Stimulated activated CD4-positive, alpha-beta T cell treated with anti-CD3 and anti-CD28 coated beads, Interleukin-12 subunit alpha, Interleukin-12 subunit beta, amount 100 ng/mL, for 24 hours (primary cell): Measurements from ENCODE around the gene ELANE.
"Not testable (repeated sequence)": the region's sequence is repeated elsewhere in the genome, so short reads cannot be mapped to it uniquely, and the experiment has no call there.

ENCODE experiments used
- DNase-seq, 2 experiments: peaks; one replicate each; pipeline ENCODE4 v3.0.0-alpha.2; 2020; ENCODE audit warnings: low read depth in 2 of 2

ELANE gene

GRCh38 chr19:814152-815078, 37.7 kb upstream of the ELANE start:
- DNase-seq = no peak

DNA sequence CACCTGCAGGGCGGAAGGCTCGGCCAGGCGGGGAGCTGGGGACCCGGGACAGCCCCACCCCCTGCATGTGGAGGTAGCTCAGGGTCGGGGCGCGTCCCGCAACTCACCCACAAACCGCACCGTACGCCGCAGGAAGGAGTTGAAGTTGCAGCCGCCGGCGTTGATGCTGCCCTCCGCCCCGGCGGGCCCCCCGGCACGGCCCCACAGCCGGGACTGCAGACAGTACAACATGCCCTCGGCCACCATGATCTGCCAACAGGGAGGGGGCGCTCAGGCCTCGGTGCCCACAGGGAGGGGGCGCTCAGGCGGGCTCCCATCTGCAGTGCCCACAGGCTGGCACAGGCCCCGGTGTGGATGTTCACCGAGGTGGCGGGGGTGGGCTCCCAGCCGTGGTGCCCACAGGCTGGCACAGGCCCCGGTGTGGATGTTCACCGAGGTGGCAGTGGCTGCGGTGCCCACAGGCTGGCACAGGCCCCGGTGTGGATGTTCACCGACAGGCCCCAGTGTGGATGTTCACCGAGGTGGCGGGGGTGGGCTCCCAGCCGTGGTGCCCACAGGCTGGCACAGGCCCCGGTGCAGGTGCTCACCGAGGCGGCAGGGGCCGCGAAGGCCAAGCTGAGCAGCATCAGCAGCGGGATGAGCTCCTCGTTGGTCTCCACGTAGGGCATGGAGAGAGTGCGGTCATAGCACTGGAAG, 36.9 kb upstream of the ELANE start:
- DNase-seq = no peak

DNA sequence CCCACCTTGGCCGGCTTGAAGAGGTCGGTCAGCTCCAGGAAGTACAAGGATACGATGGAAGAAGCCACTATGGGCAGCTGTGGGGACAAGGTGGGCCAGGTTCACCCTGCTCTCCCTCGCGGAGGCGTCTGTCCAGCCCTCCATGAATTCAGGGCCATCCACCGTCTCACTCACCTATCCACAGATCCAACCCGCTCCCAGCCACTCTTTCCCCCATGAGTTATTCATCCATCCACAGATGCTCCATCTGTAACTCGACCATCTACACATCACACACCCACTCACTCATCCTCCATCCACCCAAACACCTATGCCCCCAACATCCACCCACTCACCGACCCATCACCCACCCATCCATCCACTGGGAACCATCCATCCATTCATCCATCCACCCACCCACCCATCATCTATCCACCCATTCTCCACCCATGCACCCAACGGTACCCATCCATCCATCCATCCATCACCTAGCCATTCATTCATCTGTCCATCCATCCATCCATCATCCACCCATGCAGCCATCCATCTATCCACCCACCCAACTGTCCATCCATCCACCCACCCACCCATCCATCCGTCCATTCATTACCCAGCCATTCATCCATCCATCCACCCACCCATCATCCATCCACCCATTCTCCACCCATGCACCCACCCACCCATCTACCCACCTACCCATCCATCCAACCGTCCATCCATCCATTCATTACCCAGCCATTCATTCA, 36.2 kb upstream of the ELANE start:
- no peak for DNase-seq

DNA sequence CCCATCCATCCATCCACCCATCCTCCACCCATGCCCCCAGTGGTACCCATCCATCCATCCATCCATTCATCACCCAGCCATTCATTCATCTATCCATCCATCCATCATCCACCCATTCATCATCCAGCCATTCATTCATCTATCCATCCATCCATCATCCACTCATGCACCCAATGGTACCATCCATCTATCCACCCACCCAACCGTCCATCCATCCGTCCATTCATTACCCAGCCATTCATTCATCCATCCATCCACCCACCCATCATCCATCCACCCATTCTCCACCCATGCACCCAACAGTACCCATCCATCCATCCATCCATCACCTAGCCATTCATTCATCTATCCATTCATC, 35.6 kb upstream of the ELANE start:
- no peak for DNase-seq

DNA sequence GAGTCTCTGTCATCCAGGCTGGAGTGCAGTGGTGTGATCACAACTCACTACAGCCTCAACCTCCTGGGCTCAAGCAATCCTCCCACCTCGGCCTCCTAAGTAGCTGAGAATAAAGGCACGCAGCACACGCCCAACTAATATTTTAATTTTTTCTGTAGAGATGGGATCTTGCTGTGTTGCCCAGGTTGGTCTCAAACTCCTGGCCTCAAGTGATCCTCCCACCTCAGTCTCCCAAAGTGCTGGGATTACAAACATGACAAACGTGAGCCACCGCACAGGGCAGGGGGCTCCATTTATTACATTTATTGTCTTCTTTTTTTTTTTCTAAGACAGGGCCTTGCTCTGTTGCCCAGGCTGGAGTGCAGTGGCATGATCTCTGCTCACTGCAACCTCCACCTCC, 31.9 kb upstream of the ELANE start:
- DNase-seq = not testable (repeated sequence)

DNA sequence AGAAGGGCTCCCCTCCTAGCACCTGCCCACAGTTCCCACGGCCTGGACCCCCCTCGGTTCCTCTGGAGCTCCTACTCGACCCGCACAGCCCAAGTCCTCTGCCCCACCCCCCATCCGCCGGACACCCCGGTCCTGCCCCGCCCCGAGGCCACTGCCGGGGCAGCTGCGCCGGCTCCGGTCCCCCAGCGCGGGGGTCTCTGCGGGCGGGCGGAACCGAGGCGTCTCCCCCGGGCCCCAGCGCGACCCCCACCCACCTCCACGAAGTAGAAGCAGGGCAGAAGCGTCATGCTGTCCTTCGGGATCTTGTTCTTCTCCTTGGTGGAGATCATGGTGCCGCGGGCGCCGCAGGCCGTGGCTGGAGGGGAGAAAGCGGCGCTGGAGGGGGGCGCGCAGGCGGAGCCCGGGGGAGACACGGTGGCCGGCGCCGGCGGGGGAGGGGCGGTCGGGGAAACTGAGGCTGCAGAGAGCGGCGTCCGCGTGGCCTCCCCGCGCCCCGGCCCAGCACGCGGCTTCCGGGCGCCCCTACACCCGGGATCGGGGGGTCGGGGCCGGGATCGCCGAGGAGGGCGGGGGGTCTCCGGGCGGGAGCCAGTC, 30.8 kb upstream of the ELANE start:
- DNase-seq = no peak

DNA sequence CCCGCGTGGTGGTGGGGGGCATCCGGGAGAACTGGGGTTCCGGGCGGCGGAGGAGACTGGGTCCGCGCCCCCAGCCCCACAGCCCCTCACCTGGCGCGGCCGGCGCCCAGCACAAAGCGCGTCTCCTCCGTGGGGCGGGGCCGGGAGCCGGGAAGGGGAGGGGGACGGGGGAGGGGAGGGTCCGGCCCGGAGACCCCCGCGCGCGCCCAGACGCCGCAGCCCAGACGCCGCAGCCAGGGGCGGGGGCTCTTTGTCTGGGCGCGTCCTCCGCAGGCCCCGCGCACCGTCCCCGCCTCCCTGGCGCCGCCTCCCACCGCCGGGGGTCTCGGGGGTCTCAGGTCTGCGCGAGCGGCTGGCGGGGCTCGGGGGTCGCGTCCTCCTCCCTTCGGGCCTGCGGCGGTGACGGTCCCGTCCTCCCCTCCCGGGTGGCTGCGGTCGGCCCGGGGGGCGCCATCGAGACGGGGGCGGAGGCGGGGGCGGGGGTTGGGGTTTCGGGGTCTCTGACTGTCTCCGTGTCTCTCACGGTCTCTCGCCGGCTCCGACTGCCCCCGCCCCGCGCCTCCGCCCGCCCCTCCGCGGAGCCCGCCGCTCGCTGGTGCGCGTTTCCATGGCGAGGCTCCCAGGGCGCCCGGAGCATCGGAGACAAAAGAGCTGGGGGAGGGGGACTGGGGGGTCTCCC, 30.1 kb upstream of the ELANE start, which contains the start of gene PLPPR3:
TSS of gene PLPPR3 (minus strand) at position 131 of the 679 bp plus-strand sequence. CDS start 396 bp downstream, outside the sequence.
- DNase-seq = no peak

DNA sequence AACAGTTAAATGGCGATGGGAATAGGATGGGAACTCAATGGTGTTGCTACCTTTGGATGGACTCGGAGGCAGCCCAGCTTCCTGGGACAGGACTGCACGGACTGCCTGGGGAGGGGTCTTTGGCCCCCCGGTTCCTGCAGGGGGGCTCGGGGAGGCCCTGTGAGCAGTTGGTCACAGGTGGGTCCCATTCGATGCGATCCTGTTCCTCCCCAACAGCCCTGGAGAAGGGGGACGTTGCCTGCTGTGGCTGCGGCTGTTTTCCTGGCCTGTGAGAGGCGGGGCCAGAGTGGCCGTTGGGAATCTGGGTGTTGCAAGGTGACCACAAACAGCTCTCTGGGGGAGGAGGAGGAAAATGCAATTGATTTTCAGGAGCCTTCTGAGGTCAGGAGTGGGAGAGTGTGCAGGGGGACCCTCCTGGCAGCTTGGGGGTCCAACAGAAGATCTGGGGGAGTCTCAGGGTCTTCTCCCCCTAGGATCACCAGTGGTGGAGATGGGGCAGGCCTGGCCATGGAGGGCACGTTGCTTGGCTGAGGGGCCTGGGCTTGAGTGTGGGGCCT, 28.5 kb upstream of the ELANE start:
- DNase-seq = no peak

GRCh38 chr19:824885-825284, 27.2 kb upstream of the ELANE start:
- no peak for DNase-seq

GRCh38 chr19:825897-826644, 26.0 kb upstream of the ELANE start:
- no peak for DNase-seq

- no peak for DNase-seq
Observed at GRCh38 chr19:827314-827709, 24.8 kb upstream of the ELANE start.

DNA sequence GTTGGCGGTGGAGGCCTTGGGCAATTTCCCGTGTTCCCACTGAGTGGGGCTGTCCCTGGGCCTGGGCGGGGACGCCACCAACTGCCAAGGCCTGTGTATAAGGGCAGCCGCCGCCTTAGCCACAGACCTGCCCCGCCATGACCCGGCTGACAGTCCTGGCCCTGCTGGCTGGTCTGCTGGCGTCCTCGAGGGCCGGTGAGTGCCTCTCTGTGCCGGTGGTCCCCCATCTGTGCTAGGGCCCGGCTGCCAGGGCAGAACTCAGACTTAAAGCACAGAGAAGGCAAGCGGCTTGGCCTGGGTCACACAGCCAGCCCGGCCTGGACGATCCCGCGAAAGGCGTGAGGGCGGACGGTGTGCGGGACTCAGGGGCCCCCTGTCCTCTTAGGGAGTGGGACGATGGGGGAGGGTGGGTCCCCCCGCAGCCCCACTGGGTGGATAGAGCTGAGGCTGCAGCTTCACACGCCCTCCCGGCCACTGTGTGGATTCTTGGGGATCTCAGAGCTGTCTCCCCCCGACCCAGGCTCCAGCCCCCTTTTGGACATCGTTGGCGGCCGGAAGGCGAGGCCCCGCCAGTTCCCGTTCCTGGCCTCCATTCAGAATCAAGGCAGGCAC, 24.3 kb upstream of the ELANE start, which contains the start of gene AZU1:
TSS of gene AZU1 (plus strand) at position 128 of the 612 bp plus-strand sequence. CDS start at position 138, 10 bp downstream.
- no peak for DNase-seq

DNA sequence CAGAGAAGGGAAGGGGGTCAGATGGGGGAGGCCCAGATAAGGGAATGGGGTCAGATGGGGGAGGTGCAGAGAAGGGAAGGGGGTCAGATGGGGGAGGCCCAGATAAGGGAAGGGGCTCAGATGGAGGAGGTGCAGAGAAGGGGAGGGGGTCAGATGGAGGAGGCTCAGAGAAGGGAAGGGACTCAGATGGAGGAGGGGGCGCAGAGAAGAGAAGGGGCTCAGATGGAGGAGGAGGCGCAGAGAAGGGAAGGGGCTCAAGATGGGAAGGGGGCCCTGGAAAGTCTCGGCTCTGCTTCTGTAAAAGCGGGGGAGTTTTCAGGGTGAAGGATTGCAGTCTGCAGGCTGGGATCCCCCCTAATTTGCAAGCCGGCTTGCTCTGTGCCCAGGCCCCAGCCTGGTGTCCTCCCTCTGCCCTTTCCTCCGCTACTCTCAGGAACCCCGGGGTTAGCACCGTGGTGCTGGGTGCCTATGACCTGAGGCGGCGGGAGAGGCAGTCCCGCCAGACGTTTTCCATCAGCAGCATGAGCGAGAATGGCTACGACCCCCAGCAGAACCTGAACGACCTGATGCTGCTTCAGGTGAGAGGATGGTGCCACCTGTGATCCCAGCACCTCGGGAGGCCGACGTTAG, 22.9 kb upstream of the ELANE start:
- DNase-seq = no peak

DNA sequence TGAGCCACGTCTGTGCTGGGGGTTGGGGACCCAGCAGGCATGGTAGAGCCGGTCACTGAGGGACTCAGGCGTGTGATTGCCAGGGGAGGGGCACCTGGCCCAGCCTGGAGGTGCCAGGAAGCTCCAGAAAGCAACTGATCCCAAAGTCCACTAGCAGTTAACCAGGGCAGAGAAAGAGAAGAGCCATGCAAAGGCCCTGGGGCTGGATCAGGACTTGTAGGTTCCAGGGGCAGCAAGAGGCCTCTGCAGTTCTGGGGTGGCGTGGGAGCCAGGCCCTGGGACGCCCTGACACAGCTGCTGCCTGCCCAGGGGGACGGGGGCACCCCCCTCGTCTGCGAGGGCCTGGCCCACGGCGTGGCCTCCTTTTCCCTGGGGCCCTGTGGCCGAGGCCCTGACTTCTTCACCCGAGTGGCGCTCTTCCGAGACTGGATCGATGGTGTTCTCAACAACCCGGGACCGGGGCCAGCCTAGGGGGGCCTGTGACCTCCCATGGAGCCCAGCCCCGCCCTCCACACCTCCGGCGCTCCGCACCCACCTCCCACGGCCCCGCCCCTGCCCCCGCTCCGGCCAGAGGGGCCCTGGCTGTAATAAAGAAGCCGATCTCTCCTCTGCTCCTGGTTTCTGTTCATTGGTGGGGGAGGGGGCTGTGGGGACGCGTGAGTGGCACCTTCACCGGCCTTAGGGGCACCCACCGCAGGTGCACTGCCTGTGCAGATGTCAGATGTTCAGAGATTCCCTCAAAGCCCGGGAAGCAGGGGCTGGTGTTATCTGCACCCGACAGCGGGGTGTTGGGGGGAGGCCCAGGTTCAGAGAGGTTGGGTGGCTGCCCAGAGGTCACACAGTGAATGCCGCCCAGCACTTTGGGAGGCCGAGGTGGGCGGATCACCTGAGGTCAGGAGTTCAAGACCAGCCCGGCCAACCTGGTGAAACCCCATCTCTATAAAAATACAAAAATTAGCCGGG, 20.4 kb upstream of the ELANE start:
- no peak for DNase-seq

DNA sequence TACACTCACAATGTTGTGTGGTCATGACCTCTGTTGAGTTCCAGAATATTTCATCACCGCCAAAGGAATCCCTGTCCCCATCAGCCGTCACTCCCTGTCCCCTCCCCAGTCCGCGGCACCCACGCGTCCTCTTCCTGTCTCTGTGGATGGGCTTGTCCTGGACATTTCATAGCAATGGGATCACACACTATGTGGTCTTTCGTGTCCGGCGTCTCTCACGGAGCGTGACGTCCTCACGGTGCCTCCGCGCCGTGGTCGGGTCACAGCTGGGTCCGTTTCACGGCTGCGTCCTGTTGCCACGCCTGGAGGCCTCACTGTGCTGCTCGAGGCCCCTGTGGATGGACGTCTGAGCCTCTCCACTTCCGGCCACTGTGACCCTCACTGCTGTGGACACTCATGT, 17.9 kb upstream of the ELANE start:
- DNase-seq = no peak

DNA sequence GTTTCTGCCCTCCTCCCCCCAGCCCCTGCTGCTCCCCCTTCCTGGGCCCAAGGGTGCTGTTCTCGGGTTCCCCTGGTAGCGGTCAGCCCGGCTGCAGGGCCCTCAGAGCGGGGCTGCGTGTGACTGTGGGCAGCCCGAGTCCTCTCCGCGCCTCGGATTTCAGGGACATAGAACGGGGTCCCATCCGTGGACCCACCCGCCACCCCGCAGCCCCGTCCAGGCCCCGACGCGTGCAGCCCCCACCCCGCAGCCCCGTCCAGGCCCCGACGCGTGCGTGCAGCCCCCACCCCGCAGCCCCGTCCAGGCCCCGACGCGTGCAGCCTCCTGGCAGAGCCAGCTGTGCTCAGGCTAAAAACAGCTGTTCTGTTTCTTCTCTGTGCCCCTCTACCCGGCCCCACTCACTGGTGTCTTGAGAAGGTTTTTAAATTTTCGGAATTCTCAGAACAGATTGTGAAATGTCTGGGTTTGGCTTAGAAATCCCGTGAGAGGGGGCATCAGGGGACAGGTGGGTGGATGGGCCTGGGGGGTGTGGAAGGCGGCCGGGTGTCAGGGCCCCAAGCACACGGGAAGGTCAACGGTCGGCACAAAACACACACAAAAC, 16.8 kb upstream of the ELANE start:
- DNase-seq = no peak

- no peak for DNase-seq
Observed at GRCh38 chr19:840519-841206, 11.4 kb upstream of the ELANE start, which contains the start of gene PRTN3. TSS of gene PRTN3 (plus strand) at chr19:840999. CDS start at chr19:841009, 10 bp downstream.
